Measurements from ENCODE around the gene LRRC14B. TPM values are rescaled to one million over a fixed set of nuclear protein-coding genes. Genes with fewer than 3 reads are reported as not detected.

The LRRC14B gene
- polyA plus RNA-seq, 1 of the 3 experiments (the other 2 are of a cell fraction): not detected

DNA sequence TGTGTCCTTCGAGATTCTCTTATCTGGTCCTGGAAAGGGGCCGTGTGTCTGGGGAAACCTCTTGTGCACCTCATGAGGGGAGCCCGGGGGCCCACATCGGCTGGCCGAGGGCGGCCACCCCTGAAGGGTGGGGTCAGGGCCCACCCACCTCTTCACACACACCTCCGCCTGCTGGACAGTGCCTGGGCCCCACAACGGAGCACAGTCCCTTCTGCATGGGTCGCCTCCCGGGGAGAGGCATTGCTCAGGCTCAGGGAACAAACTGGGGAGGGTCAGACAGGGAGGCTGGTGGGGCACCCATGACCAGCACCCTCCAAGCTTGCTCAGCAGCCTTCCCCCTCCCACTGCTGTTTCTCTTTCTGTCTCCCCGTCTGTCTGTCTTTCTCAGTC is 1.3 kb upstream of the LRRC14B start:
- H3K27ac ChIP-seq (ENCODE audit: low read depth in 2 of 2, low read length in 1 of 2): no peak overlapping the region
- POLR2A ChIA-PET: no interaction called here

DNA sequence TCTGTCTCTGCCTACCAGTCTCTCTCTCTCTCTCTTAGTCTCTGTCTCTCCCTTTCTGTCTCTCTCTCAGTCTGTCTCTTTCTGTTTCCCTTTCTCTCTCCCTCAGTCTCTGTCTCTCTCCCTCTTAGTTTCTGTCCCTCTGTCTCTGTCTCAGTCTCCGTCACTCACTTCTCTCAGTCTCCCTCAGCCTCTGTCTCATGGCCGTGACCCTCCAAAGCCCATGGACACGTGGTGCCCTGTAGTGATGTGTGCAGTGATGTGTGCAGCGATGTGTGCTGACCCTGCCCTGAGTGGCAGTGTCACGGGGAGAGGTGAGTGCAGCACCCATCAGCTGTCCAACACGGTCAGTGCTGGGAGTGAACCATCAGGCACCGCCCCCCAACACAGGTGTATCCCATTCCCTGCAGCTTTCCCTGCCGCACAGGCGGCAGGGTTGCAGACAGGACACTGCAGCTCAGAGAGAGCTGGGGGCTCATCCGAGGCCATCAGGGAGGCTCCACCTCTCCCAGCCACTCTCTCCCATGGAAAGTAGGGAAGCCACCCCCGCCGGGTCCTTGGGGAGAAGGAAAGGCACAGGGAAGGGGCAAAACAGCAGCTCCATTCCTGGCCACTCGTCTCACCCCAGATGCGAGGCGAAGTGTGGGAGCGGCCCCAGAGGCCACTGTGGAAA is 794 bp upstream of the LRRC14B start:
- no peaks in the 10 kb centered on the region for H3K9me3 ChIP-seq
- no peaks in the 10 kb centered on the region for H3K9me2 ChIP-seq
- CTCF ChIA-PET: interaction anchor here (0.7 kb wide), 1 partner anchor 241 kb away, joined by 3 read pairs; no protein-coding TSS in a partner anchor
- no peaks in the 10 kb centered on the region for H3K79me2 ChIP-seq (ENCODE audit: insufficient read depth)
- H3K4me3 ChIP-seq (ENCODE audit: low read depth in 2 of 2, low read length in 1 of 2): no peak overlapping the region
- 70% methylated on average over 15 of the region's 16 CpGs for WGBS (ENCODE audit: low lambda C conversion rate)
- no peak overlapping the region for H3K9ac ChIP-seq
- no peak overlapping the region for H3K27ac ChIP-seq (ENCODE audit: low read depth in 2 of 2, low read length in 1 of 2)
- no peak overlapping the region for H2AFZ ChIP-seq (ENCODE audit: low read depth)
- no peak overlapping the region for H3K4me2 ChIP-seq
- H4K20me1 ChIP-seq (ENCODE audit: insufficient read depth): no peaks in the 10 kb centered on the region
- DNase-seq: no peak
- POLR2A ChIA-PET: no interaction called here
- no peaks in the 10 kb centered on the region for H3K27me3 ChIP-seq (ENCODE audit: insufficient read depth)
- H3F3A ChIP-seq (replicated peaks; ENCODE audit: insufficient read depth): no peaks in the 10 kb centered on the region
- H3K4me1 ChIP-seq (ENCODE audit: control insufficient read depth in 1 of 2, insufficient read depth in 2 of 2, low read depth in 1 of 2, low read length in 1 of 2): peaks cover 0 to 12% of the 10 kb centered on the region in 2 experiments; a peak in 1 of 4 replicates
- H3K36me3 ChIP-seq (replicated peaks in 1 of 2; ENCODE audit: control insufficient read depth in 1 of 2, insufficient read depth in 2 of 2, low read length in 1 of 2): no peaks in the 10 kb centered on the region
- TF ChIP-seq, protein P1, sequence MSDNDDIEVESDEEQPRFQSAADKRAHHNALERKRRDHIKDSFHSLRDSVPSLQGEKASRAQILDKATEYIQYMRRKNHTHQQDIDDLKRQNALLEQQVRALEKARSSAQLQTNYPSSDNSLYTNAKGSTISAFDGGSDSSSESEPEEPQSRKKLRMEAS (IDR thresholded peaks at IDR 0.05; ENCODE audit: low read depth): no peak
- TF ChIP-seq TCF12 (IDR thresholded peaks at IDR 0.05) (no peak), GATA2 (CRISPR knock-in tag; IDR thresholded peaks at IDR 0.05) (no peak), EZH2phosphoT487 (IDR thresholded peaks at IDR 0.05; ENCODE audit: borderline replicate concordance, low read depth) (no peak), RAD21 (IDR thresholded peaks at IDR 0.05; ENCODE audit: low read length) (no peak), GABPA (IDR thresholded peaks at IDR 0.05; ENCODE audit: low read depth) (no peak), RFX5 (IDR thresholded peaks at IDR 0.05; ENCODE audit: low read length) (no peak), SIN3A (IDR thresholded peaks at IDR 0.05; ENCODE audit: borderline replicate concordance, low read depth, low read length) (no peak)
- TF ChIP-seq, protein P2, sequence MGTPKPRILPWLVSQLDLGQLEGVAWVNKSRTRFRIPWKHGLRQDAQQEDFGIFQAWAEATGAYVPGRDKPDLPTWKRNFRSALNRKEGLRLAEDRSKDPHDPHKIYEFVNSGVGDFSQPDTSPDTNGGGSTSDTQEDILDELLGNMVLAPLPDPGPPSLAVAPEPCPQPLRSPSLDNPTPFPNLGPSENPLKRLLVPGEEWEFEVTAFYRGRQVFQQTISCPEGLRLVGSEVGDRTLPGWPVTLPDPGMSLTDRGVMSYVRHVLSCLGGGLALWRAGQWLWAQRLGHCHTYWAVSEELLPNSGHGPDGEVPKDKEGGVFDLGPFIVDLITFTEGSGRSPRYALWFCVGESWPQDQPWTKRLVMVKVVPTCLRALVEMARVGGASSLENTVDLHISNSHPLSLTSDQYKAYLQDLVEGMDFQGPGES (IDR thresholded peaks at IDR 0.05; ENCODE audit: low read depth, low read length): no peak
- TF ChIP-seq, protein P3, sequence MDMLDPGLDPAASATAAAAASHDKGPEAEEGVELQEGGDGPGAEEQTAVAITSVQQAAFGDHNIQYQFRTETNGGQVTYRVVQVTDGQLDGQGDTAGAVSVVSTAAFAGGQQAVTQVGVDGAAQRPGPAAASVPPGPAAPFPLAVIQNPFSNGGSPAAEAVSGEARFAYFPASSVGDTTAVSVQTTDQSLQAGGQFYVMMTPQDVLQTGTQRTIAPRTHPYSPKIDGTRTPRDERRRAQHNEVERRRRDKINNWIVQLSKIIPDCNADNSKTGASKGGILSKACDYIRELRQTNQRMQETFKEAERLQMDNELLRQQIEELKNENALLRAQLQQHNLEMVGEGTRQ (IDR thresholded peaks at IDR 0.05; ENCODE audit: borderline replicate concordance, low read depth, low read length): no peak
- TF ChIP-seq, protein P4, sequence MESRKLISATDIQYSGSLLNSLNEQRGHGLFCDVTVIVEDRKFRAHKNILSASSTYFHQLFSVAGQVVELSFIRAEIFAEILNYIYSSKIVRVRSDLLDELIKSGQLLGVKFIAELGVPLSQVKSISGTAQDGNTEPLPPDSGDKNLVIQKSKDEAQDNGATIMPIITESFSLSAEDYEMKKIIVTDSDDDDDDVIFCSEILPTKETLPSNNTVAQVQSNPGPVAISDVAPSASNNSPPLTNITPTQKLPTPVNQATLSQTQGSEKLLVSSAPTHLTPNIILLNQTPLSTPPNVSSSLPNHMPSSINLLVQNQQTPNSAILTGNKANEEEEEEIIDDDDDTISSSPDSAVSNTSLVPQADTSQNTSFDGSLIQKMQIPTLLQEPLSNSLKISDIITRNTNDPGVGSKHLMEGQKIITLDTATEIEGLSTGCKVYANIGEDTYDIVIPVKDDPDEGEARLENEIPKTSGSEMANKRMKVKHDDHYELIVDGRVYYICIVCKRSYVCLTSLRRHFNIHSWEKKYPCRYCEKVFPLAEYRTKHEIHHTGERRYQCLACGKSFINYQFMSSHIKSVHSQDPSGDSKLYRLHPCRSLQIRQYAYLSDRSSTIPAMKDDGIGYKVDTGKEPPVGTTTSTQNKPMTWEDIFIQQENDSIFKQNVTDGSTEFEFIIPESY (IDR thresholded peaks at IDR 0.05; ENCODE audit: borderline replicate concordance, low read depth): no peak
- TF ChIP-seq, protein P5, sequence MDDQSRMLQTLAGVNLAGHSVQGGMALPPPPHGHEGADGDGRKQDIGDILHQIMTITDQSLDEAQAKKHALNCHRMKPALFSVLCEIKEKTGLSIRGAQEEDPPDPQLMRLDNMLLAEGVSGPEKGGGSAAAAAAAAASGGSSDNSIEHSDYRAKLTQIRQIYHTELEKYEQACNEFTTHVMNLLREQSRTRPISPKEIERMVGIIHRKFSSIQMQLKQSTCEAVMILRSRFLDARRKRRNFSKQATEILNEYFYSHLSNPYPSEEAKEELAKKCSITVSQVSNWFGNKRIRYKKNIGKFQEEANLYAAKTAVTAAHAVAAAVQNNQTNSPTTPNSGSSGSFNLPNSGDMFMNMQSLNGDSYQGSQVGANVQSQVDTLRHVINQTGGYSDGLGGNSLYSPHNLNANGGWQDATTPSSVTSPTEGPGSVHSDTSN (IDR thresholded peaks at IDR 0.05): no peak
- TF ChIP-seq, protein P6, sequence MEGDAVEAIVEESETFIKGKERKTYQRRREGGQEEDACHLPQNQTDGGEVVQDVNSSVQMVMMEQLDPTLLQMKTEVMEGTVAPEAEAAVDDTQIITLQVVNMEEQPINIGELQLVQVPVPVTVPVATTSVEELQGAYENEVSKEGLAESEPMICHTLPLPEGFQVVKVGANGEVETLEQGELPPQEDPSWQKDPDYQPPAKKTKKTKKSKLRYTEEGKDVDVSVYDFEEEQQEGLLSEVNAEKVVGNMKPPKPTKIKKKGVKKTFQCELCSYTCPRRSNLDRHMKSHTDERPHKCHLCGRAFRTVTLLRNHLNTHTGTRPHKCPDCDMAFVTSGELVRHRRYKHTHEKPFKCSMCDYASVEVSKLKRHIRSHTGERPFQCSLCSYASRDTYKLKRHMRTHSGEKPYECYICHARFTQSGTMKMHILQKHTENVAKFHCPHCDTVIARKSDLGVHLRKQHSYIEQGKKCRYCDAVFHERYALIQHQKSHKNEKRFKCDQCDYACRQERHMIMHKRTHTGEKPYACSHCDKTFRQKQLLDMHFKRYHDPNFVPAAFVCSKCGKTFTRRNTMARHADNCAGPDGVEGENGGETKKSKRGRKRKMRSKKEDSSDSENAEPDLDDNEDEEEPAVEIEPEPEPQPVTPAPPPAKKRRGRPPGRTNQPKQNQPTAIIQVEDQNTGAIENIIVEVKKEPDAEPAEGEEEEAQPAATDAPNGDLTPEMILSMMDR (IDR thresholded peaks at IDR 0.05): no peak

More for the DNA sequence above, 1.3 kb upstream of the LRRC14B start:
- Histone ChIP-seq H3K4me1 (ENCODE audit: control insufficient read depth in 1 of 2, insufficient read depth in 2 of 2, low read depth in 1 of 2, low read length in 1 of 2) (peaks cover 0 to 16% of the 10 kb centered on the region in 2 experiments; a peak in 1 of 4 replicates), H2AFZ (ENCODE audit: low read depth) (no peak overlapping the region), H3K9me2 (no peaks in the 10 kb centered on the region), H3K36me3 (replicated peaks in 1 of 2; ENCODE audit: control insufficient read depth in 1 of 2, insufficient read depth in 2 of 2, low read length in 1 of 2) (no peaks in the 10 kb centered on the region), H3K79me2 (ENCODE audit: insufficient read depth) (no peaks in the 10 kb centered on the region), H3K9me3 (no peaks in the 10 kb centered on the region), H3K9ac (no peak overlapping the region), H3F3A (replicated peaks; ENCODE audit: insufficient read depth) (no peaks in the 10 kb centered on the region), H3K27me3 (ENCODE audit: insufficient read depth) (no peaks in the 10 kb centered on the region), H3K4me3 (ENCODE audit: low read depth in 2 of 2, low read length in 1 of 2) (no peak overlapping the region), H3K4me2 (no peak overlapping the region), H4K20me1 (ENCODE audit: insufficient read depth) (no peaks in the 10 kb centered on the region)
- TF ChIP-seq, protein P4 (IDR thresholded peaks at IDR 0.05; ENCODE audit: borderline replicate concordance, low read depth): no peak
- WGBS (ENCODE audit: low lambda C conversion rate): 76% methylated on average over 9 of the region's 11 CpGs
- no peak for DNase-seq
- CTCF ChIA-PET: interaction anchor here (0.7 kb wide), 1 partner anchor 241 kb away, joined by 3 read pairs; no protein-coding TSS in a partner anchor
